Stimulated activated CD8-positive, alpha-beta memory T cell treated with anti-CD3 and anti-CD28 coated beads, Interleukin-4, amount 100 ng/mL, for 4 hours (primary cell): Measurements from ENCODE around the gene SFTA2.
A peak's percentile ranks its signal among the peaks of the same experiment; 100 is the strongest.

Experiments
- DNase-seq, 2 donors: peaks; one replicate each; pipeline ENCODE4 v3.0.0-alpha.2; 2020; ENCODE audit warnings: low read depth in 2 of 2, low spot score in 1 of 2

The SFTA2 gene

GRCh38 chr6:30890646-30891449 lies 41.1 kb downstream of the SFTA2 start:
- DNase-seq = no peak

- DNase-seq = no peak
These were observed 41.9 kb downstream of the SFTA2 start for GRCh38 chr6:30889921-30890645.

- DNase-seq = no peak
These were observed 42.5 kb downstream of the SFTA2 start for GRCh38 chr6:30889496-30889885.

GRCh38 chr6:30888816-30889495 lies 43.0 kb downstream of the SFTA2 start:
- DNase-seq = no peak

GRCh38 chr6:30887901-30888815 lies 43.8 kb downstream of the SFTA2 start:
- no peak for DNase-seq

GRCh38 chr6:30886897-30887255 lies 45.1 kb downstream of the SFTA2 start:
- no peak for DNase-seq

GRCh38 chr6:30885999-30886896 lies 45.7 kb downstream of the SFTA2 start:
- no peak for DNase-seq

- no peak for DNase-seq
These were observed 46.4 kb downstream of the SFTA2 start for GRCh38 chr6:30885481-30885998.

- DNase-seq = no peak
These were observed 47.2 kb downstream of the SFTA2 start for GRCh38 chr6:30884521-30885480.

GRCh38 chr6:30883685-30884520 lies 48.1 kb downstream of the SFTA2 start, which contains the start of gene DDR1:
DDR1 (plus strand) TSS chr6:30884519; CDS start chr6:30888730, 4,211 bp downstream.
- DNase-seq = peak in 1 of 2 donors; percentile 24

- DNase-seq = no peak
These were observed 48.9 kb downstream of the SFTA2 start for GRCh38 chr6:30882759-30883684.

- no peak for DNase-seq
These were observed 49.7 kb downstream of the SFTA2 start for GRCh38 chr6:30882204-30882758.

GRCh38 chr6:30881392-30882203 lies 50.4 kb downstream of the SFTA2 start:
- no peak for DNase-seq
